Peyer's patch (tissue), 4 donors: Measurements from ENCODE around the gene SLX9.

Experiments used
- CTCF ChIP-seq, 6 experiments: fragments of 450-650 bp in 4 of 6; fragments of 200-600 bp in 2 of 6; sonication (generic) in 1 of 6; IDR thresholded peaks; one replicate each; pipeline ENCODE4 v1.5.1; 2017 to 2019; ENCODE audit warnings: antibody characterized with exemption in 6 of 6, mild to moderate bottlenecking in 3 of 6, moderate library complexity in 1 of 6
- POLR2A ChIP-seq, 2 donors: fragments of 450-650 bp; IDR thresholded peaks; one replicate each; pipeline ENCODE4 v1.5.1; 2017; ENCODE audit warnings: antibody characterized with exemption in 2 of 2, mild to moderate bottlenecking in 2 of 2, moderate library complexity in 2 of 2

GRCh38 chr21:45026066-45026745, 86.4 kb downstream of the SLX9 start:
- TF ChIP-seq CTCF (IDR thresholded peaks at IDR 0.05) (no peak), POLR2A (IDR thresholded peaks at IDR 0.05) (no peak)
